ENCODE measurements around the gene TGM3. TPM values are rescaled to one million over a fixed set of nuclear protein-coding genes. Genes with fewer than 3 reads are reported as not detected.

The TGM3 gene
- total RNA-seq, 2 experiments from 2014 or later: not detected

DNA sequence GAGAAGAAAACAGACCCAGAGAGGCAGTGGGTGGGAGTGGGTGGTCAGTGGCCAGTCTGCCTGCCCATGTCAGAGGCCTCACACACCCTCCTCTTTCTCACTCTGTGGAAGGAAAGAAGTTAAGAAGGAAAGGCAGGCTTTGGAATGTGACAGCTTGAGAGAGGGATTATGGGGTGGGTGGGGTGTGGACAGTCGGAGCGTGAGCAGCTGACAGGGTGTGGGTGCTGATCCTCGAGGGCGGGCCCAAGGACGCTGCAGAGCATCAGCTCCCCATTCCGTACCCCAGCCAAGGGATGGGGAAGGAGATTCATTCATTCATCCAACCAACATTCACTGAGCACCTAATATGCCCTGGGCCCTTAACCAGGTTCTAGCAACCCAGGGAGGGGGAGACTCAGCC is 89.7 kb downstream of the TGM3 start:
- no peak overlapping the region for H3K4me3 Mint-ChIP-seq
- POLR2A ChIA-PET: no interaction called here
- peaks cover 27% of the 10 kb centered on the region for H3K27me3 Mint-ChIP-seq
- no peak for DNase-seq
- H3K27ac Mint-ChIP-seq: no peak overlapping the region
- CTCF ChIA-PET: no interaction called here
- H3K9me3 Mint-ChIP-seq: peaks cover 9% of the 10 kb centered on the region
- H3K36me3 Mint-ChIP-seq (ENCODE audit: low read depth): no peaks in the 10 kb centered on the region
- peaks cover 15% of the 10 kb centered on the region for H3K4me1 Mint-ChIP-seq

DNA sequence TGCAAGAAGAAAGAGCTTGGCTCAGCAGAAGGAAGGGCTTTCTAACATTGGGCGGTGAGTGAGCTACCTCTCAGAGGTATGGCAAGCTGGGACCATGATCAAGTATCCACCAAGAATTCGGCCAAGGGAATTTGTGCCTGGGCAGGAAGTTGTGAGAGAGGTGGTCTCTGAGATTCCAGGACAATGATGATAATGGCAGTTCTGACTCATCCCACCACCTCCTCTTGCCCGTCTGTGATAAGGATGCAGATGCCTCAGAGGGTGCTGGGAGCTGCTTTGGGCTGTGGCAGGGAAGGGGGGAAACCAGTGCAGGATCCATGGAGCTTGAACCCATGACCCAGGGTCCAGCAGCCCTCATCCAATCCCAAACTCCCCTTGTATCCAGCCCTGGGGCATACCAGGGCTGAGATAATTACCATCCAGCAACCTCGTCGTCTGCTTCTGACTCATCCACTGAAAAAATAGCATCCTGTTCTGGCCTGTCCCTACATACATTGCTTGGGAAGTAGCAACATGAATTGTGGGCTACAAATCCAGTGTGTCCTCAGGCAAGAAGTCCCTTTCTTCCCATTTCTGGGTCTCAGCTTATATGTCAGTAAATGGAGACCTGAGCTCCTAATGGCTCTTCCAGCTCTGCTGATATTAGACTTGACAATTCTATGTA is 90.8 kb downstream of the TGM3 start:
- Mint-ChIP-seq H3K4me1 (peaks cover 11% of the 10 kb centered on the region), H3K4me3 (no peak overlapping the region), H3K27ac (peak overlapping the region; percentile 67), H3K27me3 (peaks cover 28% of the 10 kb centered on the region), H3K9me3 (peaks cover 9% of the 10 kb centered on the region), H3K36me3 (ENCODE audit: low read depth) (no peaks in the 10 kb centered on the region)
- CTCF ChIA-PET: interaction anchor here (0.5 to 1.9 kb wide), 4 partner anchors 8 to 154 kb away, joined by 3 to 7 read pairs (median 4); no protein-coding TSS in a partner anchor
- POLR2A ChIA-PET: no interaction called here
- DNase-seq: no peak

GRCh38 chr20:2387180-2387577 is 91.4 kb downstream of the TGM3 start:
- peak overlapping the region; percentile 67 for H3K27ac Mint-ChIP-seq
- peaks cover 9% of the 10 kb centered on the region for H3K9me3 Mint-ChIP-seq
- POLR2A ChIA-PET: no interaction called here
- DNase-seq: peak; percentile 69
- no peak overlapping the region for H3K4me3 Mint-ChIP-seq
- peaks cover 11% of the 10 kb centered on the region for H3K4me1 Mint-ChIP-seq
- H3K36me3 Mint-ChIP-seq (ENCODE audit: low read depth): no peaks in the 10 kb centered on the region
- H3K27me3 Mint-ChIP-seq: peaks cover 24% of the 10 kb centered on the region
- CTCF ChIA-PET: interaction anchor here (0.5 to 1.9 kb wide), 8 partner anchors 8 to 153 kb away, joined by 3 to 7 read pairs (median 3); no protein-coding TSS in a partner anchor

DNA sequence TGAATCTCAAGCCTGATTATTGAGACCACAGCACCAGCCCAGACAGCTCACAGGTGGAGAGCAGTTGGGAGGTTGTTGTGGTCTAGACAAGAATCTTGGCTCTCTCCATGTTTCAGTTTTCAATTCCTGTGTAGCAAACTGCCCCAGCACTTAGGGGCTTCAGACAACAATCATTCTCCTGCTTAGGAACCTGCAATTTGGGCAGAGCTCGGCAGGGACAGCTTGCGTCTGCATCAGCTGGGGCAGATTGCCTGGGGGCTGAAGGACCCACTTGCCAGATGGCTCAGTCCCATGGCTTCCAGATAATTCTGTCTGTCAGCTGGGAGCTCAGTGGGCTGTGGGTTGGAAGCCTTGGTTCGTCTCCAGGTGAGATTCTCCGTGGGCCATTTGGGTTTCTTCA is 91.8 kb downstream of the TGM3 start:
- ChIA-PET POLR2A (no interaction called here), CTCF (interaction anchor here (0.6 to 1.9 kb wide), 7 partner anchors 8 to 65 kb away, joined by 3 to 7 read pairs (median 3); no protein-coding TSS in a partner anchor)
- peaks cover 22% of the 10 kb centered on the region for H3K27me3 Mint-ChIP-seq
- no peaks in the 10 kb centered on the region for H3K36me3 Mint-ChIP-seq (ENCODE audit: low read depth)
- DNase-seq: no peak
- H3K27ac Mint-ChIP-seq: no peak overlapping the region
- H3K9me3 Mint-ChIP-seq: peaks cover 9% of the 10 kb centered on the region
- peaks cover 11% of the 10 kb centered on the region for H3K4me1 Mint-ChIP-seq
- H3K4me3 Mint-ChIP-seq: no peak overlapping the region

Other genes with a start within 250 kb of the TGM3 start
- gene STK35, start 194.2 kb upstream of the TGM3 start, total RNA-seq: 10 to 100 TPM; 15.8 to 16.1 TPM
- not detected for gene TGM6, start 84.9 kb downstream of the TGM3 start, total RNA-seq
- gene SNRPB, start 174.8 kb downstream of the TGM3 start, total RNA-seq: 100 to 1,000 TPM; 247 to 291 TPM
- gene ZNF343, start 212.9 kb downstream of the TGM3 start, total RNA-seq: 1 to 10 TPM; 8.9 to 9.3 TPM
- gene TMC2, start 240.6 kb downstream of the TGM3 start, total RNA-seq: not detected